ENCODE measurements around the gene PRPF19. TPM values are rescaled to one million over a fixed set of nuclear protein-coding genes. Genes with fewer than 3 reads are reported as not detected.

The PRPF19 gene
- total RNA-seq, 2 donors from 2014 or later: 42.0 to 52.2 TPM

DNA sequence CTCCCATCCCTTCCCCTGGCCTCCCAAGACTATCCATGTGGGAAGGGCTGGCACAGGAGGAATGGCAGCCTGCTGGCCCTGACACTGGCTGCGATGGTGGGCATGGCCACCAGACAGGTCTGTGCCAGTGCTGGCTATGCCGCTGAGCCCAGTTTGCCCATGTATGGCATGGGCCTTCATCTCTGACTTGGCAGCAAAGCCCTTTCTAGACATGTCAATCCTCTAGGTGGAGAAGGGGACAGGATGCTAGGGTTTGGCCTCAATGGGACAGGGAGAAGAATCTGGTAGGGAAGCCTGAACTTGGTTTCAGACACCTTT, 30.3 kb downstream of the PRPF19 start:
- Histone ChIP-seq H3K9me3 (no peaks in the 10 kb centered on the region), H3K36me3 (peaks cover 7% of the 10 kb centered on the region), H3K27me3 (replicated peaks; ENCODE audit: insufficient read depth) (no peaks in the 10 kb centered on the region), H3K4me1 (ENCODE audit: control insufficient read depth in 1 of 2, low read depth in 2 of 2) (peaks cover 12 to 24% of the 10 kb centered on the region in 2 donors), H3K4me3 (no peak overlapping the region), H3K27ac (no peak overlapping the region)
- DNase-seq (ENCODE audit: low spot score) (no peak), ATAC-seq (ENCODE audit: insufficient number of reproducible peaks, low FRiP score, low read depth) (no peak)
- TF ChIP-seq, protein P1, sequence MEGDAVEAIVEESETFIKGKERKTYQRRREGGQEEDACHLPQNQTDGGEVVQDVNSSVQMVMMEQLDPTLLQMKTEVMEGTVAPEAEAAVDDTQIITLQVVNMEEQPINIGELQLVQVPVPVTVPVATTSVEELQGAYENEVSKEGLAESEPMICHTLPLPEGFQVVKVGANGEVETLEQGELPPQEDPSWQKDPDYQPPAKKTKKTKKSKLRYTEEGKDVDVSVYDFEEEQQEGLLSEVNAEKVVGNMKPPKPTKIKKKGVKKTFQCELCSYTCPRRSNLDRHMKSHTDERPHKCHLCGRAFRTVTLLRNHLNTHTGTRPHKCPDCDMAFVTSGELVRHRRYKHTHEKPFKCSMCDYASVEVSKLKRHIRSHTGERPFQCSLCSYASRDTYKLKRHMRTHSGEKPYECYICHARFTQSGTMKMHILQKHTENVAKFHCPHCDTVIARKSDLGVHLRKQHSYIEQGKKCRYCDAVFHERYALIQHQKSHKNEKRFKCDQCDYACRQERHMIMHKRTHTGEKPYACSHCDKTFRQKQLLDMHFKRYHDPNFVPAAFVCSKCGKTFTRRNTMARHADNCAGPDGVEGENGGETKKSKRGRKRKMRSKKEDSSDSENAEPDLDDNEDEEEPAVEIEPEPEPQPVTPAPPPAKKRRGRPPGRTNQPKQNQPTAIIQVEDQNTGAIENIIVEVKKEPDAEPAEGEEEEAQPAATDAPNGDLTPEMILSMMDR (IDR thresholded peaks at IDR 0.05): no peak

DNA sequence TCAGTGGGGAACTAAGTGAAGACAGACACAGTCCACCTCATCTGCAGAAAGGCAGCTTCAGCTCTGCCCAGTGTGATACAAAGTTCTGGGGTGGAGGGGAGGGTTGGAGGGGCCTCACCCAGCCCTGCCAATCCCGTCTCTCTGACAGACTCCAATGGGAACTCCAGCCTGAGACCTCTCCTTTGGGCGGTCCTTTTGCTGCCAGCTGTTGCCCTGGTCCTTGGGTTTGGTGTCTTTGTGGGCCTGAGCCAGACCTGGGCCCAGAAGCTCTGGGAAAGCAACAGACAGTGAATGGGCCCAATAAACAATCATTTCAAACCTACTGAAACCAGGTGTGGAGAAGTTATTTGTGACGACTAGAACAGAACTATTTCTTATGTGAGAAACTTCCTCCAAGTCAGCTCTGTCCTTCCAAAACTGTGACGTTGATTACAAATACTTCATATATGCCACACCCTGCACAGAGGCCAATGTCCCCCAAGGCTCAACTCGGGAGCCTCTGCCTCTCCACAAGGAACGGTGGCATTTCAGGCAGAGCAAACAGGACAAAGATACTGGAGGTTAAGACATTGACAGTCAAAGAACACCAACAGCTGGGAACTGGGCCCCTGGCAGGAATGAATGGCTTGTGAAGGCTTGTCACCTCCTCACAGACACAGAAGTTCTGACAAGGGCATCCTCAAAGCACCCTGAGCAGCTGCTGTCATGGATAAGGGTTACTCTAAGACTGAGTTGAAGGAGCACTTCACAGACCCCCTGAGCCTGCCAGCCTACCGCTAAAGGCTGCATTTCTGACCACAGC, 30.8 kb downstream of the PRPF19 start:
- Histone ChIP-seq H3K27me3 (replicated peaks; ENCODE audit: insufficient read depth) (no peaks in the 10 kb centered on the region), H3K9me3 (no peaks in the 10 kb centered on the region), H3K36me3 (peaks cover 7% of the 10 kb centered on the region), H3K27ac (no peak overlapping the region), H3K4me3 (no peak overlapping the region), H3K4me1 (ENCODE audit: control insufficient read depth in 1 of 2, low read depth in 2 of 2) (peaks cover 12 to 26% of the 10 kb centered on the region in 2 donors)
- ATAC-seq (ENCODE audit: insufficient number of reproducible peaks, low FRiP score, low read depth) (no peak), DNase-seq (ENCODE audit: low spot score) (no peak)
- TF ChIP-seq, protein P1 (IDR thresholded peaks at IDR 0.05): no peak

DNA sequence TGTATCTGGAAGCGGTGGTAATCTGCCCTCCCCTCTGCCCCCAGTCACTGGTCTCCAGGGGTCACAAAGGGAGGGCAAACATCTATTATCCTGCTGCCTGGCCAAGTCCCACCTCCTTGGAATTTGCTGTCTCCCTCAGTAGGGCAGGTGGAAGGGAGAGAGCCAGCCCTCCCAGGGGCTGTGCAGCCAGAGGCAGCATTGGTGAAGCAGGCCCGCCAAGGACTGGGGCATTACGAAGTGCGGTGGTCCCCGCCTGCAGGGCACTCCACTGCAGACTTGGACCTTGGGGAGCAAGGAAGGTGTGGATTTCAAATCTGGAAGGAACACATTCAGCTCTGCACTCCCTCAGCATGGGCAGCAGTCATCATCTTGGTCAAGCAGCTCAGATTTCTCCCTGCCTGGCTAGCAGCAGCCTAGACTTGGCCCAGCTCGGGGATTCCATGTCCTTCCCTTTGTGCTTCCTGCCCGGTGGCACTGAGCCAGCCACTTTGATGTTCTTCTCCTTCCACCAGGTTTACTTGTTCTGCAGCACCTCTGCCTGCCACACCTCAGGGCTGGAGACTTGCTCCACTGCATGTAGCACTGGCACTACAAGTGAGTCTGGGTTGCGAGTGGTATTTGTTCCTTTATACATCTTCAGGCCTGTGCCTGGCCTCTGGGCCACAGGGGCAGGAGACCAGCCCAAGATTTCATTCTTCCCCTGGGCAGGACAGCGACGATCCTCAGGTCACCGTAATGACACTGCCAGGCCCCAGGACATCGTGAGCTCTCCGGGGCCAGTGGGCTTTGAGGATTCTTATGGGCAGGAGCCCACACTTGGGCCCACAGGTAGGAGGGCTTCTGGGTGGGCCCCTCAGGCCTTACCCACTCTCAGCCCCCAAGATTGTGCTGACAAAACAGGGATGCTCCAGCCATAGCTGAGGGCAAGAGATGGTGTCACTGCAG, 31.7 kb downstream of the PRPF19 start:
- Histone ChIP-seq H3K4me3 (no peak overlapping the region), H3K27ac (no peak overlapping the region), H3K27me3 (replicated peaks; ENCODE audit: insufficient read depth) (no peaks in the 10 kb centered on the region), H3K9me3 (no peaks in the 10 kb centered on the region), H3K4me1 (ENCODE audit: control insufficient read depth in 1 of 2, low read depth in 2 of 2) (peaks cover 12 to 26% of the 10 kb centered on the region in 2 donors), H3K36me3 (peaks cover 2% of the 10 kb centered on the region)
- TF ChIP-seq, protein P1 (IDR thresholded peaks at IDR 0.05): no peak
- no peak for DNase-seq (ENCODE audit: low spot score)
- ATAC-seq (ENCODE audit: insufficient number of reproducible peaks, low FRiP score, low read depth): no peak

DNA sequence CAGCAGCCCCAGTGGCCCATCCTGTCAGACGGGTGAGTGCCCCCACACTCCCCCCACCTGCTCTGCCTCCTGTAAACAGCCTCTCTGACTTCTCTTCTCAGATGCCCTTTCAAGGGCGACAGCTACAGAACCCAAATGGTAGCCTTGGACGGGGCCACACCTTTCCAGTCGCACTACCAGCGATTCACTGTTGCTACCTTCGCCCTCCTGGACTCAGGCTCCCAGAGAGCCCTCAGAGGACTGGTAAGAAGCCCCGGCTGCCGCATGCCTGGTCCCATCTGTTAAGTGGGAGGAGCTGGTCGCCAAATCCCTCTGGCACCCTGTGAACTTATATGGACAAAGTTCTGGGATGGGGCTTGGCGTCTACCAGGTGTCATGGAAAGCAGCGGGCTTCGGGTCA, 32.9 kb downstream of the PRPF19 start:
- Histone ChIP-seq H3K9me3 (no peaks in the 10 kb centered on the region), H3K27ac (no peak overlapping the region), H3K4me3 (no peak overlapping the region), H3K27me3 (replicated peaks; ENCODE audit: insufficient read depth) (no peaks in the 10 kb centered on the region), H3K4me1 (ENCODE audit: control insufficient read depth in 1 of 2, low read depth in 2 of 2) (peaks cover 6 to 17% of the 10 kb centered on the region in 2 donors), H3K36me3 (no peaks in the 10 kb centered on the region)
- TF ChIP-seq, protein P1 (IDR thresholded peaks at IDR 0.05): no peak
- no peak for ATAC-seq (ENCODE audit: insufficient number of reproducible peaks, low FRiP score, low read depth)
- no peak for DNase-seq (ENCODE audit: low spot score)

DNA sequence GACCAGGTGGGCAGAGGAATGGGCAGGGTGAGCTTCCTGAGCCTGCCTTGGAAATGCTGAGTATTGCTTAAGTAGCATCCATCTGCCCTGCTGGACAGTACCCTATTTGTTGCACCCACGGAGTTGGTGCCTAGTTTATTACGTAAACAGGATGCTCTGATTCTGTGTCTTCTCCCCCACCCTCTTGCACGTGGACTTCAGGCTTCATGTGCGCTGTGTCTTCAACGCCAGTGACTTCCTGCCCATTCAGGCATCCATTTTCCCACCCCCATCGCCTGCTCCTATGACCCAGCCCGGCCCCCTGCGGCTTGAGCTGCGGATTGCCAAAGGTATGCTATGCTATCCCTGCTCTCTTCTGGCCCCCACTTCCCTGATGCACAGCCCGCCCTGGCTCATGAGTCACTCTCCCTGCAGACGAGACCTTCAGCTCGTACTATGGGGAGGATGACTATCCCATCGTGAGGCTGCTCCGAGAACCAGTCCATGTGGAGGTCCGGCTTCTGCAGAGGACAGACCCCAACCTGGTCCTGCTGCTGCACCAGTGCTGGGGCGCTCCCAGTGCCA, 33.3 kb downstream of the PRPF19 start:
- Histone ChIP-seq H3K4me3 (no peak overlapping the region), H3K9me3 (no peaks in the 10 kb centered on the region), H3K36me3 (no peaks in the 10 kb centered on the region), H3K4me1 (ENCODE audit: control insufficient read depth in 1 of 2, low read depth in 2 of 2) (peaks cover 1 to 12% of the 10 kb centered on the region in 2 donors), H3K27me3 (replicated peaks; ENCODE audit: insufficient read depth) (no peaks in the 10 kb centered on the region), H3K27ac (no peak overlapping the region)
- no peak for DNase-seq (ENCODE audit: low spot score)
- TF ChIP-seq, protein P1 (IDR thresholded peaks at IDR 0.05): no peak
- no peak for ATAC-seq (ENCODE audit: insufficient number of reproducible peaks, low FRiP score, low read depth)

Measured in thoracic aorta (tissue), 2 donors.